ENCODE results near the gene C1R.
A peak's percentile ranks its signal among the peaks of the same experiment; 100 is the strongest.
"Not testable (repeated sequence)": the region's sequence is repeated elsewhere in the genome, so short reads cannot be mapped to it uniquely, and the experiment has no call there.

The C1R gene

GRCh38 chr12:7065073-7065623, 27.1 kb downstream of the C1R start:
- DNase-seq, result no peak

GRCh38 chr12:7064516-7064915, 27.7 kb downstream of the C1R start:
- DNase-seq, result no peak

GRCh38 chr12:7061596-7061995, 30.6 kb downstream of the C1R start:
- DNase-seq, result no peak

DNA sequence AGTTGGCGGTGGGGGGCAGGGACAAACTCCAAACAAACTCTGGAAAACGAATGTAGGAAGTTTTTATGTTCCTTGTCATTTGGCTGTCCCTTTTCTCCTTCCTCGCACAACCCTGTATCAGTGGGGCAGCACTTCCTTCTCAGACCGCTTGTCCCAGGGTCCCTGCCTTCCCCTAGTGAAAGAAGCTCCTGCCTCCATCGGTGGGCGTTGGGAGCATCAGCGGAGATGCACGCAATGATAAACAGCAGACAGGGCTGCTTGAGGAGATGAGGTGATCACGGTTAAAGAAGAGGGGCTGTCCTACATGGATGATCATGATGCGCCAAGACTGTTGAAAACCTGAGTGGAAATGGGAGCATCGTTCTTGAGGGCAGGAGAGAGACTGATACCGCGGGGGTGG, 31.1 kb downstream of the C1R start:
- DNase-seq, result no peak

- DNase-seq, result peak; percentile 90
Observed at GRCh38 chr12:7060353-7060954, 31.8 kb downstream of the C1R start, which contains the start of gene C1S. C1S (plus strand) TSS chr12:7060718; CDS start chr12:7061913, 1,195 bp downstream.

- no peak for DNase-seq
Observed at GRCh38 chr12:7059780-7060179, 32.5 kb downstream of the C1R start.

DNA sequence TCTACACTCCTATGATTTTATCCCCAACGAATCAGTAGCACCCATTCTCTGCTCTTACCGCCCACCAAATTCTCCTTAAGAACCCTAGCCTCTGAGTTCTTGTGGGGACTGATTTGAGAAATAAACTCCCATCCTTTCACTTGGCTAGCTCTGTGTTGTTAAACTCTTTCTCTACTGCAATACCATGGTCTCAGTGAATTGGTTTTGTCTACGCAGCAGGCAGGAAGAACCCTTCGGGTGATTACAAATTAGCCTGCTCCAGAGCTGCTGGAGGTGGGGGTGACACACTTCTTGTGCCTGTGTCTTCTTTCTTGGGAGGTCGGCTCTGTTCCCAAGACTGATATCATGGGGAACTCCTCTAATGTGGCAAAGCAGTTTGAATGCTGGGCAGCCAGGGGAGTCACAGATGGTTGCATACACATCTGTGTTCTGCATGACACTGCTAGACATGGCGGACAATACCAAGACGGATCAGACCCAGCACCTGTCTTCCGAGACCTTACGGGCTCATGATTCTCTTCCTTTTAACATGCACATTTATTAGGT, 33.3 kb downstream of the C1R start:
- DNase-seq, result no peak

DNA sequence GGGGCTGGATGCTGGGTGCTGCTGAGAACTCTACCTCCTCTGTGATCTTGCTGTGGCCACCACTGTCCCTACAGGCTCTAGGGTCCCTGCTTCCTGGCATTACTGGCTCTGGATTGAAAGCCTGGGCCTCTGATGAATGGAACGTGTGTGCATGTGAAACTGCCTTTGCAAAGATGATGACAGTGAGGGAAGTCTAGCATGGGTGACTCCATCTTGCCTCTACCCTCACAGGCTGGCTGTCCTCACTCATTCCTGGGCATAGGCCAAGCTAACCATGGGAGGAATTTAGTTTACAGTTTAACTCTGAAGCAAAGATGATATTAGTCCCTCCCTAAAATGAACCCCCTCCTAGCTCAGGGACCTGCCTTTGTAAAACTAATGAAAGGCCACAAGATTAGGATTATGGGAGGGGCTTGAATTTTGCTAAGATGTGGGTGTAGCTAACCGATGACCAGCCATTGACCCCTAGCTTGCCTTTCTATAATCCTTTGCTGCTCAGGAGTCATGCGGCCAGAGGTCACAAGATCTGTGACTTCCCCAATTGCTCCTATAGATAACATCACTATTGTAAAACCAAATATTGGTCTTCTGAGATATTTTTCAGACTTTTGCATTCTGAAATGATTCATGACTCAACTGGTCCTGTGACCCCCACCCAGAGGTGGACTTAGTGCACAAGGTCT, 33.9 kb downstream of the C1R start:
- DNase-seq, result no peak

- not testable (repeated sequence) for DNase-seq
Observed at GRCh38 chr12:7055736-7056135, 36.5 kb downstream of the C1R start.

DNA sequence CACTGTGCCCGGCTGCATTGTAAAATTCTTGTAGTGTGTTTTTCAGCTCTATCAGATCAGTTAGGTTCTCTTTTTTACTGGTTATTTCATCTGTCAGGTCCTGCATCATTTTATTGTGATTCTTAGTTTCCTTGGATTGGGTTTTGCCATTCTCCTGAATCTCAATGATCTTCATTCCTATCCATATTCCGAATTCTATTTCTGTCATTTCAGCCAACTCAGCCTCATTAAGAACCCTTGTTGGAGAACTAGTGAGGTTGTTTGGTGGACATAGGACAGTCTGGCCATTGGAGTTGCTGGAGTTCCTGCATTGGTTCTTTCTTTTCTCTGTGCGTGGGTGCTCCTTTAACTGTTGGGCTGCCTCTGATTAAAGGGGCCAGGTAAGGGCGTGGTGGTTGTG, 37.3 kb downstream of the C1R start:
- DNase-seq, result no peak

- DNase-seq, result not testable (repeated sequence)
Observed at GRCh38 chr12:7049973-7050372, 42.3 kb downstream of the C1R start.

DNA sequence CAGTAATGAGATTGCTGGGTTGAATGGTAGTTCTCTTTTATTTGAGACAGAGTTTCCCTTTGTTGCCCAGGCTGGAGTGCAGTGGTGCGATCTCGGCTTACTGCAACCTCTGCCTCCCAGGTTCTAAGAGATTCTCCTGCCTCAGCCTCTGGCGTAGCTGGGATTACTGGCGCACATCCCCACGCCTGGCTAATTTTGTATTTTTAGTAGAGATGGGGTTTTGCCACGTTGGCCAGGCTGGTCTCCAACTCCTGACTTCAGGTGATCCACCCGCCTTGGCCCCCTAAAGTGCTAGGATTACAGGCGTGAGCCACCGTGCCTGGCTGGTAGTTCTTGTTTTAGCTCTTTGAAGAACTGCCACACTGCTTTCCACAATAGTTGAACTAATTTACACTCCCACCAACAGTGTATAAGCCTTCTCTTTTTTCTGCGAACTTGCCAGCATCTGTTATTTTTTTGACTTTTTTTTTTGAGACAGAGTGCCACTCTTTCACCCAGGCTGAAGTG, 42.7 kb downstream of the C1R start:
- not testable (repeated sequence) for DNase-seq

GRCh38 chr12:7047306-7047705, 44.9 kb downstream of the C1R start:
- no peak for DNase-seq

DNA sequence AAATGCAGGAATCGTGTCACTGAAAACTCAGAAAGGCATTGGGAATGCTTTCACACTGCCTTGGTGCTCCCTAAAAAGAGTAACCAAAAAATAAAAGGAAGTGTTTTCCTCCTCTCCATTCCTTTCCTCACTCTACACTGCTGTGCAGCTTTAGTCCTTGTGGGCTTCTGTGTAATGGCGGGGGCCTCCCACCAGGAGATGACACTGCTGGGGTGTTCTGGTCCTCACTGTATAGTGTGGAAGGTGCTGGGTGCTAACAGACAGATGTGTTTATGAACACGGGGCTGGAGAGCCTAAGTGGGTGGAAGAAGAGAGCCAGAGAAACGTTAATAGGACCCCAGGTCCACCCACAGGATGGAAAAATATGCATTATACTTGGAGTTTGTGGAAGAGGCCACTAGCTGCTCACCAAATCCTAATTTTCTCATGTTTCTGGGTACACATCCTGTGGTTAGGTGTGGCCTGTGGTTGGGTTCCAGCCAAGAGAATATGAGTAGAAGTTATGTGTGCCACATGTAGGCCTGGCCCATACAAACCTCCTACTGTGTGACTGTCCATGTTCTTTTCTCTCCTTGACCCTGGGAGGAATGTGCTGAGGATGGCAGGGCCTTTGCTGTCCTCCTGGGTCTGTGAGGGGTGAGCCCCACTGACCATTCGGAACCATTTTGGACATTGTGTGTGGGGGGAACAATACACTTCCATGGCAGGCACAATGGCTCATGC, 45.7 kb downstream of the C1R start:
- DNase-seq, result no peak

GRCh38 chr12:7045913-7046312, 46.3 kb downstream of the C1R start:
- no peak for DNase-seq

DNA sequence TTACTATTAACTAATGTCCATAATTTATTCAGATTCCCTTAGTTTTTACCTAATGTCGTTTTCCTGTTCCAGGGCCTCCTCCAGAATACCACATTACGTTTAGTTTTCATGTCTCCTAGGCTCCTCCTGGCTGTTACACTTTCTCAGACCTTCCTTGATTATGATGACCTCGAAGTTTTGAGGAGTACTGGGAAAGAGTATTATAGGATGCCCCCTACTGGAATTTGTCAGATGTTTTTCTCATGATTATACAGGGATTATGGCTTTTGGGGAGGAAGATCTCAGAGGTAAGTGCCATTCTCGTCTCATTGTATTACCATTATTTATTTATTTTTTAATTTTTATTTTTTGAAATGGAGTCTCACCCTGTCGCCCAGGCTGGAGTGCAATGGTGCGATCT, 49.4 kb downstream of the C1R start:
- DNase-seq, result no peak

- DNase-seq, result no peak
Observed at GRCh38 chr12:7039403-7039802, 52.8 kb downstream of the C1R start.

- DNase-seq, result no peak
Observed at GRCh38 chr12:7038591-7038990, 53.7 kb downstream of the C1R start.

GRCh38 chr12:7037411-7037810, 54.8 kb downstream of the C1R start:
- not testable (repeated sequence) for DNase-seq

- DNase-seq, result no peak
Observed at GRCh38 chr12:7035463-7035862, 56.8 kb downstream of the C1R start.

GRCh38 chr12:7034464-7034863, 57.8 kb downstream of the C1R start:
- DNase-seq, result no peak

GRCh38 chr12:7032990-7033389, 59.3 kb downstream of the C1R start:
- no peak for DNase-seq

GRCh38 chr12:7031306-7031705, 60.9 kb downstream of the C1R start:
- DNase-seq, result no peak

Measured in femur (tissue), 1 donor.